Heart left ventricle (tissue), 16 donors: ENCODE measurements around the gene MRPL36. TPM values are rescaled to one million over a fixed set of nuclear protein-coding genes. Genes with fewer than 3 reads are reported as not detected.
"Not testable (repeated sequence)": the region's sequence is repeated elsewhere in the genome, so short reads cannot be mapped to it uniquely, and the experiment has no call there.

ENCODE experiments used
- ATAC-seq, 4 donors: fragments of 200-7000 bp; cut with Tn5 transposase; one replicate each; pipeline ENCODE4 v1.9.1; 2020 to 2022; ENCODE audit warnings: moderate library complexity in 4 of 4, mild to moderate bottlenecking in 3 of 4, moderate number of reproducible peaks in 1 of 4
- DNase-seq, 5 donors: peaks; one replicate each; pipeline ENCODE4 v3.0.0-alpha.2; 2020
- H3K27ac ChIP-seq, 12 donors: fragments of 200-600 bp; sonication (generic) in 4 of 12; one replicate each; pipeline versions ENCODE4 v1.5.0 to v1.8.0; 2016 to 2022; ENCODE audit warnings: mild to moderate bottlenecking in 2 of 12
- H3K27me3 ChIP-seq, 9 donors: fragments of 200-600 bp; sonication (generic) in 2 of 9; one replicate each; pipeline versions ENCODE4 v1.5.1 to v1.8.0; 2016 to 2022; ENCODE audit warnings: mild to moderate bottlenecking in 3 of 9
- H3K36me3 ChIP-seq, 9 donors: fragments of 200-600 bp; sonication (generic) in 2 of 9; one replicate each; pipeline versions ENCODE4 v1.5.0 to v1.8.0; 2018 to 2022; ENCODE audit warnings: mild to moderate bottlenecking in 2 of 9
- H3K4me1 ChIP-seq, 12 donors: fragments of 200-600 bp; sonication (generic) in 4 of 12; one replicate each; pipeline versions ENCODE4 v1.5.0 to v1.8.0; 2016 to 2022; ENCODE audit warnings: mild to moderate bottlenecking in 3 of 12
- H3K4me3 ChIP-seq, 12 donors: fragments of 200-600 bp; sonication (generic) in 4 of 12; one replicate each; pipeline versions ENCODE4 v1.5.0 to v1.8.0; 2017 to 2022; ENCODE audit warnings: mild to moderate bottlenecking in 9 of 12, moderate library complexity in 4 of 12
- H3K9me3 ChIP-seq, 12 donors: fragments of 200-600 bp; sonication (generic) in 4 of 12; one replicate each; pipeline versions ENCODE4 v1.5.0 to v1.8.0; 2016 to 2022; ENCODE audit warnings: mild to moderate bottlenecking in 1 of 12
- POLR2A ChIP-seq, 2 donors: fragments of 450-650 bp; IDR thresholded peaks; one replicate each; pipeline ENCODE4 v1.6.1; 2017; ENCODE audit warnings: antibody characterized with exemption in 2 of 2, mild to moderate bottlenecking in 2 of 2, moderate library complexity in 2 of 2
- WGBS, 4 donors: extraction: QIAGEN DNeasy Blood & Tissue Kit in 2 of 4; methylation state at CpG; one replicate each; pipeline versions ENCODE4 v1.1.5 to v1.1.7; 2013 to 2018; 5-methylcytosine and 5-hydroxymethylcytosine counted together
- intact Hi-C, 10 donors: fragments of 100-400 bp; cut with DNase I; formaldehyde crosslinking; loops; one replicate each; pipeline versions ENCODE4 v1.11.1 to v1.14.2; 2022
- polyA plus RNA-seq, 2 donors: library from polyadenylated mRNA; stranded (reverse); fragments of 200-250 nt; gene quantifications; one replicate each; pipeline ENCODE4 v1.2.3, GENCODE V29; 2013
- total RNA-seq, 9 donors: library from RNA; depleted of rRNA in 2 of 9; stranded (reverse); fragments of >200 nt in 2 of 9; fragmentation: NEBNext Ultra II Directional in 3 of 9; extraction: Animal tissue kit (Norgen Biotek cat#: 25700) in 3 of 9; gene quantifications; one replicate each; pipeline versions ENCODE4 v1.1.0 to v1.2.4, GENCODE V29; 2016 to 2023
- TF ChIP-seq, protein P1 (sequence below), 12 donors: fragments of 200-600 bp; sonication (generic) in 4 of 12; IDR thresholded peaks; one replicate each; pipeline versions ENCODE4 v1.5.0 to v1.8.0; 2018 to 2022; ENCODE audit warnings: antibody characterized with exemption in 12 of 12, mild to moderate bottlenecking in 5 of 12
- donor health status: ischemic (EF 13 %, LVEDD 7.1; RV severe dilation, severe dysfunction).
- donor health status: healthy with polysubstance abuse.
- donor health status: DM: no; HTN: yes; CAD: no.
- donor health status: DM: no; HTN: no; CAD: no.
- donor health status: ischemic (EF 25% LVEDD 6.9; RV normal size, moderate dysfunction).
- donor health status: ischemic (EF 25% LVEDD 5.7; RV mildly dilated, moderate dysfunction).
- donor health status: healthy.
- donor health status: DM: yes; HTN: yes; CAD: no.
- donor health status: ischemic (EF 35%, LVEDD 5.7; RV mildly dilated, moderate dysfunction).
- donor health status: nonischemic (EF 11% LVEDD 7.7; RV severe dilation, severe dysfunction).
- donor health status: DM: yes; HTN: yes; CAD: no.
- donor health status: PGD.
- donor health status: ischemic (EF 29% LVEDD 5.4; RV normal size, mild dysfunction).
- donor health status: nonischemic (EF 23%, LVEDD 6.1; RV moderate dilation, normal function).

Gene MRPL36
- total and polyA plus RNA-seq, 11 donors = 45.6 to 107 (median 56.4) TPM

DNA sequence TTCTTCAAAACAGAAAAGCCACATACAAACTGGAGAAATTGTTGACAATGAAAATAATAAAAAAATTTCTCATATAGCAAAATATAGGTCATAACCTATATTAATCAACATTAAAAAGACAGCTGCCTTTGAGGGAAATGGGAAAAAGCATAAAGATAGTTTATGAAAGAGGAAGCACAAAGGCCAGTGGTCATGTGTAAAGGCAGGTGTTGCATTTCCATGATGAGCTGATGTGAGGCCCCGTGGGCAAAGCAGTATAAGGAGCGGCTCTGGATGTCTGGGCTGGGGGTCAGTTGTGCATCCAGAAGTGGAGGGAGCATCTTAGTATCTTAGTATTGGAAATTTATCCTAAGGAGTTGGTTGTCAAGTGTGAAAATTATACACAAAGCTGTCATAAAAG lies 19.8 kb upstream of the MRPL36 start:
- no peaks in the 10 kb centered on the region for H3K27me3 ChIP-seq
- no peak for DNase-seq
- H3K4me3 ChIP-seq = no peak overlapping the region
- no peaks in the 10 kb centered on the region for H3K9me3 ChIP-seq
- peaks cover 2 to 93% (median 79%) of the 10 kb centered on the region in 9 donors for H3K36me3 ChIP-seq
- intact Hi-C loops = no loop called here
- no peak for ATAC-seq
- H3K4me1 ChIP-seq = no peaks in the 10 kb centered on the region
- TF ChIP-seq, protein P1, sequence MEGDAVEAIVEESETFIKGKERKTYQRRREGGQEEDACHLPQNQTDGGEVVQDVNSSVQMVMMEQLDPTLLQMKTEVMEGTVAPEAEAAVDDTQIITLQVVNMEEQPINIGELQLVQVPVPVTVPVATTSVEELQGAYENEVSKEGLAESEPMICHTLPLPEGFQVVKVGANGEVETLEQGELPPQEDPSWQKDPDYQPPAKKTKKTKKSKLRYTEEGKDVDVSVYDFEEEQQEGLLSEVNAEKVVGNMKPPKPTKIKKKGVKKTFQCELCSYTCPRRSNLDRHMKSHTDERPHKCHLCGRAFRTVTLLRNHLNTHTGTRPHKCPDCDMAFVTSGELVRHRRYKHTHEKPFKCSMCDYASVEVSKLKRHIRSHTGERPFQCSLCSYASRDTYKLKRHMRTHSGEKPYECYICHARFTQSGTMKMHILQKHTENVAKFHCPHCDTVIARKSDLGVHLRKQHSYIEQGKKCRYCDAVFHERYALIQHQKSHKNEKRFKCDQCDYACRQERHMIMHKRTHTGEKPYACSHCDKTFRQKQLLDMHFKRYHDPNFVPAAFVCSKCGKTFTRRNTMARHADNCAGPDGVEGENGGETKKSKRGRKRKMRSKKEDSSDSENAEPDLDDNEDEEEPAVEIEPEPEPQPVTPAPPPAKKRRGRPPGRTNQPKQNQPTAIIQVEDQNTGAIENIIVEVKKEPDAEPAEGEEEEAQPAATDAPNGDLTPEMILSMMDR (IDR thresholded peaks at IDR 0.05) = no peak
- no peak for TF ChIP-seq POLR2A (IDR thresholded peaks at IDR 0.05)
- no peak overlapping the region for H3K27ac ChIP-seq
- 66 to 96% (median 95%) methylated on average over 2 of the region's 2 CpGs for WGBS, 4 donors

- no peak for ATAC-seq
- TF ChIP-seq, protein P1 (IDR thresholded peaks at IDR 0.05) = no peak
- TF ChIP-seq POLR2A (IDR thresholded peaks at IDR 0.05) = no peak
- Histone ChIP-seq H3K4me1 (no peaks in the 10 kb centered on the region), H3K4me3 (no peak overlapping the region), H3K9me3 (no peaks in the 10 kb centered on the region), H3K27ac (no peak overlapping the region), H3K27me3 (no peaks in the 10 kb centered on the region), H3K36me3 (peaks cover 2 to 95% (median 86%) of the 10 kb centered on the region in 9 donors)
- 87 to 89% (median 88%) methylated on average over 5 of the region's 5 CpGs for WGBS, 4 donors
- no peak for DNase-seq
- intact Hi-C loops = no loop called here
Observed at GRCh38 chr5:1818784-1819183, 19.1 kb upstream of the MRPL36 start.

GRCh38 chr5:1817261-1818043 lies 17.8 kb upstream of the MRPL36 start:
- ATAC-seq (peak in 2 of 4 donors; percentile 14 to 15), DNase-seq (no peak)
- Histone ChIP-seq H3K4me3 (no peak overlapping the region), H3K27me3 (no peaks in the 10 kb centered on the region), H3K27ac (no peak overlapping the region), H3K9me3 (no peaks in the 10 kb centered on the region), H3K36me3 (peaks cover 2 to 92% (median 86%) of the 10 kb centered on the region in 9 donors), H3K4me1 (no peaks in the 10 kb centered on the region)
- WGBS, 4 donors = 81 to 90% (median 84%) methylated on average over 15 of the region's 15 CpGs
- TF ChIP-seq, protein P1 (IDR thresholded peaks at IDR 0.05) = no peak
- no peak for TF ChIP-seq POLR2A (IDR thresholded peaks at IDR 0.05)
- intact Hi-C loops = no loop called here

- H3K36me3 ChIP-seq = peaks cover 2 to 95% (median 91%) of the 10 kb centered on the region in 9 donors
Observed at GRCh38 chr5:1816495-1817089, 17.0 kb upstream of the MRPL36 start.

More at GRCh38 chr5:1816495-1817089, 17.0 kb upstream of the MRPL36 start:
- 92 to 96% (median 94%) methylated on average over 17 to 18 of the region's 18 CpGs for WGBS, 4 donors
- H3K4me1 ChIP-seq, H3K9me3 ChIP-seq, intact Hi-C loops, H3K27me3 ChIP-seq, H3K27ac ChIP-seq, ATAC-seq, H3K4me3 ChIP-seq, DNase-seq: not testable (repeated sequence)
